T-cell (primary cell): ENCODE data around the gene FNDC10. TPM values are rescaled to one million over a fixed set of nuclear protein-coding genes. Genes with fewer than 3 reads are reported as not detected.
A peak's percentile ranks its signal among the peaks of the same experiment; 100 is the strongest.

Source experiments
- ATAC-seq, 4 experiments: fragments of 200-7000 bp in 3 of 4; fragments of 150-1000 bp in 1 of 4; cut with Tn5 transposase; replicated peaks in 1 of 4; 1 replicate in 3 of 4; 2 replicates in 1 of 4; pipeline ENCODE4 v1.10.0; 2021; ENCODE audit warnings: moderate library complexity in 3 of 4, mild to moderate bottlenecking in 2 of 4, moderate number of reproducible peaks in 1 of 4
- CTCF ChIA-PET, 2 donors: fragments of 300-600 bp; sonication (Branson Sonifier 250); formaldehyde crosslinking; loops; one replicate each; lab custom pipeline; 2022; ENCODE audit warnings: antibody characterized with exemption in 2 of 2; lab: Charles Lee
- POLR2A ChIA-PET, 2 donors: fragments of 300-600 bp; sonication (Branson Sonifier 250); formaldehyde crosslinking; loops; one replicate each; lab custom pipeline; 2022; ENCODE audit warnings: antibody characterized with exemption in 2 of 2; lab: Charles Lee
- DNase-seq, 35 experiments: peaks; one replicate each; pipeline versions ENCODE4 v3.0.0 to v3.0.0-alpha.2; 2013 to 2023
- H3K27ac ChIP-seq: one replicate; pipeline ENCODE4 v1.5.1; 2013; ENCODE audit warnings: low read length
- H3K27me3 ChIP-seq, 2 experiments: replicated peaks in 1 of 2; 1 replicate in 1 of 2; 2 replicates in 1 of 2; pipeline versions ENCODE4 v1.6.1 to v1.7.0; 2013; ENCODE audit warnings: low read length in 1 of 2, mixed read lengths in 1 of 2; ENCODE audit not compliant: control insufficient read depth in 2 of 2, insufficient read depth in 2 of 2; ENCODE audit errors: extremely low read depth in 1 of 2
- H3K36me3 ChIP-seq, 2 donors: 1 replicate in 1 of 2; 2 replicates in 1 of 2; pipeline versions ENCODE4 v1.6.1 to v1.7.0; 2013; ENCODE audit warnings: low read length in 1 of 2; ENCODE audit not compliant: control insufficient read depth in 2 of 2, insufficient read depth in 1 of 2; ENCODE audit errors: extremely low read depth in 1 of 2
- H3K4me1 ChIP-seq, 2 experiments: 1 replicate in 1 of 2; 2 replicates in 1 of 2; pipeline versions ENCODE4 v1.6.1 to v1.7.0; 2013; ENCODE audit warnings: low read length in 2 of 2, mixed read lengths in 1 of 2; ENCODE audit not compliant: insufficient read depth in 2 of 2, control insufficient read depth in 1 of 2; ENCODE audit errors: extremely low read depth in 1 of 2
- H3K4me3 ChIP-seq, 2 donors: 1 replicate in 1 of 2; 2 replicates in 1 of 2; pipeline versions ENCODE4 v1.5.1 to v1.7.0; 2013; ENCODE audit warnings: mild to moderate bottlenecking in 2 of 2, low read length in 1 of 2, moderate library complexity in 1 of 2; ENCODE audit not compliant: control insufficient read depth in 1 of 2; ENCODE audit errors: extremely low read depth in 1 of 2
- H3K9me3 ChIP-seq: 2 replicates; pipeline ENCODE4 v1.7.0; 2013
- H3K27ac Mint-ChIP-seq, 2 donors: one replicate each; pipeline ENCODE4 v1.8.0; 2020 to 2021; ENCODE audit warnings: mild to moderate bottlenecking in 2 of 2, mixed read lengths in 2 of 2
- H3K27me3 Mint-ChIP-seq, 2 donors: one replicate each; pipeline ENCODE4 v1.8.0; 2021 to 2022; ENCODE audit warnings: mixed read lengths in 2 of 2
- H3K36me3 Mint-ChIP-seq: one replicate; pipeline ENCODE4 v1.8.0; 2021; ENCODE audit warnings: mixed read lengths
- H3K4me1 Mint-ChIP-seq, 3 donors: one replicate each; pipeline ENCODE4 v1.8.0; 2020 to 2022; ENCODE audit warnings: mixed read lengths in 3 of 3, mild to moderate bottlenecking in 1 of 3
- H3K4me3 Mint-ChIP-seq, 3 donors: one replicate each; pipeline ENCODE4 v1.8.0; 2020 to 2022; ENCODE audit warnings: mild to moderate bottlenecking in 3 of 3, mixed read lengths in 3 of 3, moderate library complexity in 3 of 3
- H3K9me3 Mint-ChIP-seq, 3 donors: one replicate each; pipeline ENCODE4 v1.8.0; 2020 to 2022; ENCODE audit warnings: mixed read lengths in 3 of 3
- WGBS: methylation state at CpG from one replicate; pipeline ENCODE4 v1.1.5; 2013; ENCODE audit warnings: missing lambda C conversion rate; ENCODE audit not compliant: insufficient coverage; 5-methylcytosine and 5-hydroxymethylcytosine counted together
- total RNA-seq, 35 experiments: library from RNA in 6 of 35; stranded (reverse) in 6 of 35; fragments of 120-200 nt in 1 of 35; gene quantifications; one replicate each; pipeline versions ENCODE4 v1.2.1 to v1.2.4 and lab custom pipeline; 2013 to 2026

FNDC10 gene
- total RNA-seq, 5 donors from 2014 or later (not counting 1 experiment from before 2014, with no cell fraction given), result 2.1 to 6.3 (median 5.9) TPM

DNA sequence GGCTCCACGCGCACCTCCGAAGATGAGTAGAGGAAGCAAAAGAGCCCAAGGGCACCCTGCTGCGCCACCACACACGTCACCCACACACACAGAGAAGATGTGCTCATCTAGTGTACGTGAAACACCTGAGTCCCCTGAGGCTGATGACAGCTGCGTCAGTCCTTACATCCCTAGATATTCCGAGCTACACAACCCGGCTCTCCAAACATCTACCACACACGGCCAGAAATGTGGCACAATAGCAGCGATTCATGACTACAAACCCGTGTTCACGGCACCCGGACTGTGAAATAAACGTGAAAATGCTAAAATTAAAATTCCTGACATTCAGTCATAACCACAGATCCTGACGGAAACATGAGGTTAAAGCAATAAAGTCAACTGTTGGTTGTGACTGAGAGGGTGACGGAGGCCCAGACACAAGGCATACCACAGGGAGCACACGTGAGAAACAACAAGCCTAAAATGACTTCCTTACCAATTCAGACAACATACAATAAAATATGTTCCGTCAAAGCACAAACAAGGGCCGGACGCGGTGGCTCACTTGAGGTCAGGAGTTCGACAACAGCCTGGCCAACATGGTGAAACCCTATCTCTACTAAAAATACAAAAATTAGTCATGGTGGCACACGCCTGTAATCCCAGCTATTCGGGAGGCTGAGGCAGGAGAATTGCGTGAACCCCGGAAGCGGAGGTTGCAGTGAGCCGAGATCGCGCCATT lies 32.6 kb downstream of the FNDC10 start:
- Mint-ChIP-seq H3K36me3 (peaks cover 36% of the 10 kb centered on the region), H3K4me1 (peaks cover 42 to 60% (median 59%) of the 10 kb centered on the region in 3 donors), H3K9me3 (no peaks in the 10 kb centered on the region), H3K27ac (no peak overlapping the region), H3K27me3 (no peaks in the 10 kb centered on the region), H3K4me3 (peak overlapping the region in 1 of 3 donors; percentile 33)
- H3K9me3 ChIP-seq, result no peaks in the 10 kb centered on the region
- H3K4me3 ChIP-seq, result no peak overlapping the region
- DNase-seq (no peak), ATAC-seq (no peak)
- WGBS, result 94% methylated on average over 10 of the region's 31 CpGs
- H3K27ac ChIP-seq, result no peak overlapping the region
- H3K36me3 ChIP-seq, result peaks cover 18 to 46% of the 10 kb centered on the region in 2 donors
- no peaks in the 10 kb centered on the region for H3K27me3 ChIP-seq
- peaks cover 0 to 62% of the 10 kb centered on the region in 2 experiments for H3K4me1 ChIP-seq
- POLR2A ChIA-PET, result interaction anchor here in 1 of 2 donors (0.7 kb wide), 1 partner anchor 15 kb away, joined by 5 read pairs; no protein-coding TSS in a partner anchor
- CTCF ChIA-PET, result no interaction called here

DNA sequence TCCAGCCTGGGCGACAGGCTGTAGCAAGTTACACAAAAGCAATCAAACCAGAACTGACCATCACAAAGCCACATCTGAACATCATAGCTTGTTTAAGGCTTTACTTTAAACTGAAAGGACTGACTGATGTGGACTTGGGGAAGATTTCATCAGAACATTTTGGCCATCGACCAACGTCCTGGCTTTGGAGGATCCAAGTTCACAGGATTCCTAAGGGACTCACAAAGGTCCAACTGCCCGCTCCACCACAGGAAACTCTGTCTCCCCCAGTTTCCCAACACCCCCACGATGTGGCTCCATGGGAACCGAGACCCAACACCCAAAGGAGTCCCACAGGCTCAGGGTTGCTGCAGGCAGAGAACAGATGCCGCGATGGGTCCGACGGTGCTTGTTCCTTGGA lies 34.6 kb downstream of the FNDC10 start:
- Histone ChIP-seq H3K27me3 (no peaks in the 10 kb centered on the region), H3K9me3 (no peaks in the 10 kb centered on the region), H3K36me3 (peaks cover 28 to 57% of the 10 kb centered on the region in 2 donors), H3K27ac (no peak overlapping the region), H3K4me3 (no peak overlapping the region), H3K4me1 (peaks cover 0 to 43% of the 10 kb centered on the region in 2 experiments)
- H3K36me3 Mint-ChIP-seq, result peaks cover 38% of the 10 kb centered on the region
- peaks cover 38 to 50% (median 47%) of the 10 kb centered on the region in 3 donors for H3K4me1 Mint-ChIP-seq
- WGBS, result 93% methylated on average over 8 of the region's 10 CpGs
- no peak overlapping the region for H3K27ac Mint-ChIP-seq
- no peak for ATAC-seq
- H3K4me3 Mint-ChIP-seq, result no peak overlapping the region
- no peak for DNase-seq
- ChIA-PET CTCF (no interaction called here), POLR2A (no interaction called here)
- H3K9me3 Mint-ChIP-seq, result no peaks in the 10 kb centered on the region
- H3K27me3 Mint-ChIP-seq, result no peaks in the 10 kb centered on the region

DNA sequence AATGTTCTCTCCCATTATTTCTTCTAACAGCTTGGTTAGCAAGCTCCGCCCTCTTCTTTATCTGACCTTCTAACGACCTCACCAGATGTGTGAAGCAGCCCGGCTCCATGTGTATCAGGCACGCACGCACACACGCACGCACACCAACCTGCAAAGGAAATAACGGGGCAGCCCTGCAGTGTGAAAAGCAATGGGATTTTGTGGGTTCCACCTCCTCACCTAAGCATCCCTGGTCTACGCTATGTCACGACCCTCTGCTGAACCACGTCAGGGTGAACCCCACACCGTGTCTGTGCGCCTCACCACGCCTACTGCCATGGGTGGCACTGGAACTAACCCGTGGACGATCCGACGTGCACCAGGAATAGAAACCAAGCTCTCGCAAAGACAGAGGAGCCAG lies 35.7 kb downstream of the FNDC10 start:
- Histone ChIP-seq H3K27ac (no peak overlapping the region), H3K27me3 (no peaks in the 10 kb centered on the region), H3K4me3 (no peak overlapping the region), H3K9me3 (no peaks in the 10 kb centered on the region), H3K4me1 (peaks cover 0 to 33% of the 10 kb centered on the region in 2 experiments), H3K36me3 (peaks cover 28 to 50% of the 10 kb centered on the region in 2 donors)
- Mint-ChIP-seq H3K36me3 (peaks cover 33% of the 10 kb centered on the region), H3K9me3 (no peaks in the 10 kb centered on the region), H3K27me3 (no peaks in the 10 kb centered on the region), H3K27ac (no peak overlapping the region), H3K4me1 (peaks cover 27 to 39% (median 36%) of the 10 kb centered on the region in 3 donors), H3K4me3 (no peak overlapping the region)
- no peak for ATAC-seq
- DNase-seq, result no peak
- POLR2A ChIA-PET, result interaction anchor here in 1 of 2 donors (0.5 kb wide), 1 partner anchor 66 kb away, joined by 7 read pairs; no protein-coding TSS in a partner anchor
- 94% methylated on average over 10 of the region's 19 CpGs for WGBS
- CTCF ChIA-PET, result no interaction called here

DNA sequence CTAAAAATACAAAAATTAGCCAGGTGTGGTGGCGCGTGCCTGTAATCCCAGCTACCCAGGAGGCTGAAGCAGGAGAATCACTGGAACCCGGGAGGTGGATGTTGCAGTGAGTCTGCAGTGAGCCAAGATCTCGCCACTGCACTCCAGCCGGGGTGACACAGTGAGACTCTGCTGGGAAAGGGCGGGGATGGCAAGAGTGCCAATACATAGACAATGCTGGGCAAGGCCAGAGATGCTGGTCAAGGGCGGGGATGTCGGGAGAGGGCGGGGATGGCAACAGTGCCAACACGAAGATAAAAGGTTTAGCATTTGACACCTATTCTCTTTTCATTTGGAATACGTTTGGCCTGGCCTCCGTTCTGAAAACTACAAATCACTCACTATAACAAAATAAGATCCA lies 36.2 kb downstream of the FNDC10 start:
- H3K27ac ChIP-seq, result no peak overlapping the region
- no peaks in the 10 kb centered on the region for H3K27me3 ChIP-seq
- no peaks in the 10 kb centered on the region for H3K9me3 Mint-ChIP-seq
- H3K27ac Mint-ChIP-seq, result no peak overlapping the region
- no peaks in the 10 kb centered on the region for H3K9me3 ChIP-seq
- ChIA-PET CTCF (interaction anchor here in 1 of 2 donors (0.6 kb wide), 1 partner anchor 7 kb away, joined by 5 read pairs; no protein-coding TSS in a partner anchor), POLR2A (no interaction called here)
- no peaks in the 10 kb centered on the region for H3K27me3 Mint-ChIP-seq
- no peak for DNase-seq
- H3K4me1 Mint-ChIP-seq, result peaks cover 28 to 38% (median 33%) of the 10 kb centered on the region in 3 donors
- no peak overlapping the region for H3K4me3 Mint-ChIP-seq
- peaks cover 28 to 46% of the 10 kb centered on the region in 2 donors for H3K36me3 ChIP-seq
- peaks cover 0 to 29% of the 10 kb centered on the region in 2 experiments for H3K4me1 ChIP-seq
- over 99% methylated on average over 12 of the region's 12 CpGs for WGBS
- peaks cover 33% of the 10 kb centered on the region for H3K36me3 Mint-ChIP-seq
- H3K4me3 ChIP-seq, result no peak overlapping the region
- no peak for ATAC-seq

DNA sequence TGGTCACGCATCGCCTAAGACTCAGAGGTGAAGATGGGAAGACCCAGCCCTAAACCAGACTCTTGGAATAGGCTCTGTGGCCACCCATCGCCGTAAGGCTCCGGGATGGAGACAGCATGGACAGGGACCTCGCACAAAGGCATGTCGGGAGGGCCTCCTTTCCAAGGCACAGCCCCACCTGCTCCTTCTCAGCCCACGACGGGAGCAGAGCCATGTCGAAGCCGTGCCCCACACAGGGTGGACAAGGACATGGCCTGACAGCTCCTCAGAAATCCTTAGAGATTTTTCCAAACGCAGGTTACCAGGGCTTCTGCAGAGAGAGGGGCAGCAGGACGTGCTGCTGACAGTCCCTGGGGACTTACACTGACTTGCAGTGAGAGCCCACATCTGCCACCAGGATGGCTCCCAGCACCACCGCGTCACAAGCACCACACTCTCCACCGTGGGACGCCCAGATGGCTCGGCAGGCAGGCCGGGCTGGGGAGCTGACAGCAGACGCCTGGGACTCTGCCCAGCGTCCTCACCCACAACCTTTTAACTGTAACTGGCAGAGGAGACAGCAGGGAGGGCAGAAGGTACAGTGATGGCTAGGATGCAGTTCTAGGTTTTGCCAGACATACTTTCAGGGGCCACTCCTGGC lies 37.3 kb downstream of the FNDC10 start:
- H3K36me3 ChIP-seq, result peaks cover 28 to 46% of the 10 kb centered on the region in 2 donors
- DNase-seq (no peak), ATAC-seq (no peak)
- Mint-ChIP-seq H3K9me3 (no peaks in the 10 kb centered on the region), H3K27me3 (no peaks in the 10 kb centered on the region), H3K27ac (no peak overlapping the region), H3K4me3 (no peak overlapping the region), H3K36me3 (peaks cover 33% of the 10 kb centered on the region), H3K4me1 (peaks cover 27 to 30% (median 28%) of the 10 kb centered on the region in 3 donors)
- WGBS, result 99% methylated on average over 19 of the region's 21 CpGs
- ChIA-PET POLR2A (interaction anchor here in 1 of 2 donors (0.6 kb wide), 1 partner anchor 12 kb away, joined by 3 read pairs; no protein-coding TSS in a partner anchor), CTCF (interaction anchor here (0.6 to 0.7 kb wide), 2 partner anchors 8 to 17 kb away, joined by 5 to 7 read pairs; no protein-coding TSS in a partner anchor)
- no peak overlapping the region for H3K4me3 ChIP-seq
- peaks cover 0 to 19% of the 10 kb centered on the region in 2 experiments for H3K4me1 ChIP-seq
- H3K9me3 ChIP-seq, result no peaks in the 10 kb centered on the region
- H3K27me3 ChIP-seq, result no peaks in the 10 kb centered on the region
- H3K27ac ChIP-seq, result no peak overlapping the region

DNA sequence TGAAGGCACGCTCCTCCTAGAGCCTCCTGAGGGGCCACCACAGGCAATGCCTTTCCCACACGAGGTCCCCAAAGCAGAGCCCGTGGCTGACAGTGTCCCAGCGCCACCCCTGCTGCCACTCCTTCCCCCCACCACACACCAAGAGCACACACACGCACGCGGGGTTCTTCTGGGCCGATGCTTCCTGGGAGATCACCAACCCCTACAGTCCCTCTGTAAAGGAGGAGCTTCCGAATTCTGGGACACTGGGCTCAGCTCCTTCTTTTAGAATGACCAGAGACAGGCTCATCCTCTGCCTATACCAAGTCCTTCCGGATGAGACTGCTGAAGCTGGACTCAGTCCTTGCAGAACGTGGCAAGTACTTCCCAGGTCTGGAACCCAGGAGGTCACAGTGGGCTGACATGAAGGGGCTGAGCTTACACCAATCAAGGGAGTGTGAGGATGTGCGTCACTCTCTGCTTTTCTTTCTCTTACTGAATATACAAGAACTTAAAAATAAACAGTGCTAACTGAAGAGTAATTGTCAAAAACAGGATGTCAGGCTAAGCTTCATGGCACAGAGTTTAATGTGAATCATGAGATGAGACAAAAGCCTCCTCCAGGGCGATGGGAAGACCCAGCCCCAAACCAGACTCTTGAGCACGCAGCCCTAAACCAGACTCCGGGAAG lies 38.0 kb downstream of the FNDC10 start:
- Mint-ChIP-seq H3K4me3 (no peak overlapping the region), H3K4me1 (peaks cover 19 to 23% (median 20%) of the 10 kb centered on the region in 3 donors), H3K27ac (no peak overlapping the region), H3K9me3 (no peaks in the 10 kb centered on the region), H3K36me3 (peaks cover 29% of the 10 kb centered on the region), H3K27me3 (no peaks in the 10 kb centered on the region)
- Histone ChIP-seq H3K4me3 (no peak overlapping the region), H3K9me3 (no peaks in the 10 kb centered on the region), H3K27me3 (no peaks in the 10 kb centered on the region), H3K36me3 (peaks cover 28 to 43% of the 10 kb centered on the region in 2 donors), H3K4me1 (peaks cover 0 to 12% of the 10 kb centered on the region in 2 experiments), H3K27ac (no peak overlapping the region)
- DNase-seq, result no peak
- POLR2A ChIA-PET, result no interaction called here
- WGBS, result 96% methylated on average over 11 of the region's 15 CpGs
- ATAC-seq, result no peak
- CTCF ChIA-PET, result no interaction called here
